Hepatocyte (in vitro differentiated cells): ENCODE measurements around the gene B3GNT3. TPM values are rescaled to one million over a fixed set of nuclear protein-coding genes. Genes with fewer than 3 reads are reported as not detected.

Experiments used
- DNase-seq: peaks from one replicate; pipeline ENCODE4 v3.0.0-alpha.2; 2016; ENCODE audit warnings: low spot score
- H2AFZ ChIP-seq: fragments of 200-600 bp; sonication (generic); 2 replicates; pipeline ENCODE4 v1.6.0; 2016; ENCODE audit warnings: antibody characterized with exemption, mild to moderate bottlenecking
- H3K27ac ChIP-seq: fragments of 200-600 bp; sonication (generic); 2 replicates; pipeline ENCODE4 v1.5.1; 2016; ENCODE audit warnings: mild to moderate bottlenecking
- H3K27me3 ChIP-seq: fragments of 200-600 bp; sonication (generic); 2 replicates; pipeline ENCODE4 v1.6.1; 2016
- H3K36me3 ChIP-seq: fragments of 200-600 bp; sonication (generic); replicated peaks from 2 replicates; pipeline ENCODE4 v1.5.1; 2016; ENCODE audit warnings: low read depth; ENCODE audit not compliant: insufficient read depth
- H3K4me1 ChIP-seq: fragments of 200-600 bp; sonication (generic); 2 replicates; pipeline ENCODE4 v1.5.1; 2016; ENCODE audit warnings: mild to moderate bottlenecking, moderate library complexity; ENCODE audit not compliant: insufficient read depth
- H3K4me2 ChIP-seq: fragments of 200-600 bp; sonication (generic); 2 replicates; pipeline ENCODE4 v1.6.0; 2016
- H3K4me3 ChIP-seq: fragments of 200-600 bp; sonication (generic); 2 replicates; pipeline ENCODE4 v1.5.1; 2016; ENCODE audit warnings: mild to moderate bottlenecking
- H3K79me2 ChIP-seq: fragments of 200-600 bp; sonication (generic); 2 replicates; pipeline ENCODE4 v1.6.0; 2017; ENCODE audit warnings: mild to moderate bottlenecking
- H3K9me2 ChIP-seq: fragments of 200-600 bp; sonication (generic); replicated peaks from 2 replicates; pipeline ENCODE4 v1.6.0; 2017; ENCODE audit warnings: mild to moderate bottlenecking; ENCODE audit not compliant: insufficient read depth
- H3K9me3 ChIP-seq: fragments of 200-600 bp; sonication (generic); 2 replicates; pipeline ENCODE4 v1.5.1; 2016; ENCODE audit warnings: low read depth, mild to moderate bottlenecking
- H4K20me1 ChIP-seq: fragments of 200-600 bp; sonication (generic); 2 replicates; pipeline ENCODE4 v1.6.0; 2016; ENCODE audit warnings: mild to moderate bottlenecking; ENCODE audit not compliant: insufficient read depth, poor library complexity, severe bottlenecking
- EZH2 ChIP-seq: fragments of 200-600 bp; sonication (generic); IDR thresholded peaks from 2 replicates; pipeline ENCODE4 v1.6.1; 2016; ENCODE audit warnings: antibody characterized with exemption, mild to moderate bottlenecking, borderline replicate concordance
- EZH2phosphoT487 ChIP-seq: fragments of 200-600 bp; sonication (generic); IDR thresholded peaks from one replicate; pipeline ENCODE4 v1.6.1; 2018; ENCODE audit warnings: antibody characterized with exemption, mild to moderate bottlenecking, low read depth, moderate library complexity; ENCODE audit not compliant: unreplicated experiment, severe bottlenecking
- WGBS: methylation state at CpG from one replicate; pipeline ENCODE4 v1.1.6; 2016; ENCODE audit warnings: low lambda C conversion rate; ENCODE audit errors: missing lambda C conversion rate; 5-methylcytosine and 5-hydroxymethylcytosine counted together
- polyA plus RNA-seq: library from polyadenylated mRNA; unstranded; fragments of >200 nt; fragmentation: Nextera tagmentation; extraction: Ambion mirVana; gene quantifications from 2 replicates; pipeline ENCODE4 v1.2.1, GENCODE V29; 2016
- total RNA-seq: library from RNA; depleted of rRNA; stranded (reverse); fragments of >200 nt; gene quantifications from 2 replicates; pipeline ENCODE4 v1.2.3, GENCODE V29; 2014
- TF ChIP-seq, protein P1 (sequence below): fragments of 200-600 bp; sonication (generic); IDR thresholded peaks from 2 replicates; pipeline ENCODE4 v1.5.1; 2016; ENCODE audit warnings: antibody characterized with exemption, mild to moderate bottlenecking; ENCODE audit not compliant: poor library complexity

Gene B3GNT3
- total and polyA plus RNA-seq, 2 experiments from 2014 or later = 14.6 to 19.1 TPM

DNA sequence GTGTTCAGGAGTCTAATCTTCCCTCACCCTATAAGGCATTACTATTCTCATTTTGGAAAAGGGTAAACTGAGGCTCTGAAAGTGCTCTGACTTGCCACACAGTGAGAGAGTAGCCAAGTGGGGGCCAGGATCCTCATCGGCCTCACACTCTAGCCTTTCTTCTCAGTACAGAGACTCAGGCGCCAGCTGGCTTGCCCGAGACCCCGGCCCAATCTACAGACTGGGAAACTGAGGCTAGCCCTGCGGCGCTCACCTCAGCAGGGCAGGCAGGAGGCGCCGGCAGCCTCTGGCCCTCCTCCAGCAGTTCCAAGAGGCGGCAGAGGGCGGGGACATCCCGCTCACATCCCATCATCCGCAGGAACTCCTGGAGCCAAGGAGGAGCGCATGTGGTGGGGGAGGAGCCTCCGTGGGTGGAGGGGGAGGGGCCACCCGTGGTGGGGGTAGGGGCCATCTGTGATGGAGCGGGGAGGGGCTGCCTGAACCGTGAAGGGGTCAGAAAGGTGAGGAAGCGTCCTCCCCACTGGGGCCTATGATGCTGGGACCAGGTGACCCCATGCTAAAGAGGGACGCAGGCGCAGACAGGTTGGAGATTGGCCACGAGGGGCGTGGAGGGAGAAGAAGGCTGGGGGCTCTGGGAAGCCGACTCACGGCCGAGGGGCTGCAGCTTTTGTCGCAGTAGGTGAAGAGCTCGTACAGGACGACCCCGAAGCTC, 35.1 kb downstream of the B3GNT3 start:
- TF ChIP-seq, protein P1, sequence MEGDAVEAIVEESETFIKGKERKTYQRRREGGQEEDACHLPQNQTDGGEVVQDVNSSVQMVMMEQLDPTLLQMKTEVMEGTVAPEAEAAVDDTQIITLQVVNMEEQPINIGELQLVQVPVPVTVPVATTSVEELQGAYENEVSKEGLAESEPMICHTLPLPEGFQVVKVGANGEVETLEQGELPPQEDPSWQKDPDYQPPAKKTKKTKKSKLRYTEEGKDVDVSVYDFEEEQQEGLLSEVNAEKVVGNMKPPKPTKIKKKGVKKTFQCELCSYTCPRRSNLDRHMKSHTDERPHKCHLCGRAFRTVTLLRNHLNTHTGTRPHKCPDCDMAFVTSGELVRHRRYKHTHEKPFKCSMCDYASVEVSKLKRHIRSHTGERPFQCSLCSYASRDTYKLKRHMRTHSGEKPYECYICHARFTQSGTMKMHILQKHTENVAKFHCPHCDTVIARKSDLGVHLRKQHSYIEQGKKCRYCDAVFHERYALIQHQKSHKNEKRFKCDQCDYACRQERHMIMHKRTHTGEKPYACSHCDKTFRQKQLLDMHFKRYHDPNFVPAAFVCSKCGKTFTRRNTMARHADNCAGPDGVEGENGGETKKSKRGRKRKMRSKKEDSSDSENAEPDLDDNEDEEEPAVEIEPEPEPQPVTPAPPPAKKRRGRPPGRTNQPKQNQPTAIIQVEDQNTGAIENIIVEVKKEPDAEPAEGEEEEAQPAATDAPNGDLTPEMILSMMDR = peak; percentile 15
- no peak for TF ChIP-seq EZH2phosphoT487
- peak overlapping the region; percentile 93 for H2AFZ ChIP-seq
- H3K4me3 ChIP-seq = no peak overlapping the region
- no peaks in the 10 kb centered on the region for H3K4me1 ChIP-seq
- no peaks in the 10 kb centered on the region for H3K9me3 ChIP-seq
- no peaks in the 10 kb centered on the region for H4K20me1 ChIP-seq
- H3K36me3 ChIP-seq = no peaks in the 10 kb centered on the region
- H3K79me2 ChIP-seq = no peaks in the 10 kb centered on the region
- no peak overlapping the region for H3K27ac ChIP-seq
- peak overlapping the region; percentile 91 for H3K4me2 ChIP-seq
- peaks cover 25% of the 10 kb centered on the region for H3K27me3 ChIP-seq
- H3K9me2 ChIP-seq = no peaks in the 10 kb centered on the region
- DNase-seq = peak; percentile 72
- WGBS = 8% methylated on average over 24 of the region's 29 CpGs

DNA sequence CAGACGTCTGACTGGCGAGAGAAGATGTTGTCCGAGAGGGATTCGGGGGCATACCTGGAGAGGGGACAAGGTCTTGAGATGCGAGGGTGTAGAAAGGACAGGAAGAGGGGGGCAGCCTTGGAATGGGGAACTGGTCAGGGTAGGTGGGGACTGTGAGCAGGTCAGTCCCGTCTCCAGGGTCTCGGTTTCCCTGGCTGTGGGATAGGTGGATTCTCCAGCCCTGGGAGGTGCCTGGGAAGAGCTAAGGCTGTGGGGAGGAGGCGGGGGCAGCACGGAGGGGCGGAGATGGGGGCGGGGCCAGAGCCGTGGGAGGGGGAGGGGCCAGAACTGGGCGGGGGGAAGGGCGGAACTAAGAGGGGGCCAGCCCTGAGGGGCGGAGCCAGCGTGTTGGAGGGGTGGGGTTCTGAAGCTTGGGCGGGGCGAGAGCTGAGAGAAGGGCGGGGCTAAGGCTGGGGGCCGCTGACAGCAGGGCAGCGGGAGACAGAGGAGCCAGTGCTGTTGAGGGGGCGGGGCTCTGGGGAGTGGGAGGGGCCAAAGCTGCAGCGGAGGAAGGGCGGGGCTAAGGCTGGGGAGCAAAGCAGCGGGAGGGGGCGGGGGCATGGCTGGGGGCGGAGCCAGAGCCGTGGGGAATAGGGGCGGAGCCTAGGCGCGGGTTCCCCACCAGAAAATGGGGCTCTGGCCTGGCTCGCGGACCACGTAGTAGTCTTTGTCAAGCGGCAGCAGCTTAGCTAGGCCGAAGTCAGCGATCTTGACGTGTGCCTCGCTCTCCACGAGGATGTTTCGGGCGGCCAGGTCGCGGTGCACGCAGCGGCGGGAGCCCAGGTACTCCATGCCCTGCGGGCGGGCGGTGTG, 35.9 kb downstream of the B3GNT3 start:
- no peak overlapping the region for H3K4me3 ChIP-seq
- peak; percentile 90 for DNase-seq
- H3K27me3 ChIP-seq = peaks cover 25% of the 10 kb centered on the region
- H3K79me2 ChIP-seq = no peaks in the 10 kb centered on the region
- no peaks in the 10 kb centered on the region for H3K9me3 ChIP-seq
- TF ChIP-seq, protein P1 = no peak
- TF ChIP-seq EZH2phosphoT487 (no peak), EZH2 (no peak)
- no peaks in the 10 kb centered on the region for H3K36me3 ChIP-seq
- no peaks in the 10 kb centered on the region for H4K20me1 ChIP-seq
- no peaks in the 10 kb centered on the region for H3K4me1 ChIP-seq
- H3K27ac ChIP-seq = no peak overlapping the region
- peak overlapping the region; percentile 93 for H2AFZ ChIP-seq
- WGBS = 10% methylated on average over 26 of the region's 50 CpGs
- H3K9me2 ChIP-seq = no peaks in the 10 kb centered on the region
- peak overlapping the region; percentile 91 for H3K4me2 ChIP-seq

DNA sequence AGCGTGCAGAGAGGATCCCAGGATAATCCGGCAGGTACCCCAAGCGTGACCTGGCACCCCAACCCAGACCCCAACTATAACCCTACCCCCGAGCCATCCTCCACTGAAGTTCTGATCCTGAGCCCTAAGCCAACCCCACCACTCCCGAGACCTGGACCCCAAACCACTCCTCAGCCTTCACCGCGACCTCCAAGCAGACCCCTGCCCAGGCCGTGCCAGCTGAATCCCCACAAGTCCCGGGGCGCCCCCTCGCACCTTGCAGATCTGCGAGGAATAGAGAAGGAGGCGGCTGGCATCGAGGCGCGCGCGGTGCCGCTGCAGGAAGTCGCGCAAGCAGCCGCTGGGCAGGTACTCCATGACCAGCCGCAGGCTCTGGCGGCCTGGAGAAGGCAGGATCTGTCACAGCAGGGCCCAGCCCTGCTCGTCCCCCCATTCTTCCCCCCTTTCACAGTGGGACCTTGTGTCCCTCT, 36.5 kb downstream of the B3GNT3 start:
- peak overlapping the region; percentile 70 for H3K4me2 ChIP-seq
- no peaks in the 10 kb centered on the region for H3K36me3 ChIP-seq
- TF ChIP-seq EZH2phosphoT487 (no peak), EZH2 (no peak)
- TF ChIP-seq, protein P1 = no peak
- H2AFZ ChIP-seq = no peak overlapping the region
- no peak overlapping the region for H3K4me3 ChIP-seq
- H3K9me3 ChIP-seq = no peaks in the 10 kb centered on the region
- H3K27ac ChIP-seq = no peak overlapping the region
- no peak for DNase-seq
- 39% methylated on average over 25 of the region's 25 CpGs for WGBS
- peaks cover 25% of the 10 kb centered on the region for H3K27me3 ChIP-seq
- no peaks in the 10 kb centered on the region for H3K9me2 ChIP-seq
- H3K79me2 ChIP-seq = no peaks in the 10 kb centered on the region
- no peaks in the 10 kb centered on the region for H3K4me1 ChIP-seq
- H4K20me1 ChIP-seq = no peaks in the 10 kb centered on the region
